Activated naive CD8-positive, alpha-beta T cell treated with anti-CD3 and anti-CD28 coated beads, Interleukin-2, amount 10 ng/mL, durations not matched to agents 7 days and 5 days (primary cell): ENCODE measurements around the gene YLPM1. TPM values are rescaled to one million over a fixed set of nuclear protein-coding genes. Genes with fewer than 3 reads are reported as not detected.

Experiments used
- ATAC-seq: fragments of 150-1000 bp; cut with Tn5 transposase; one replicate; pipeline ENCODE4 v1.10.0; 2021; ENCODE audit warnings: low read depth, moderate library complexity
- POLR2A ChIA-PET: fragments of 350-600 bp; sonication (Branson Sonifier 250); formaldehyde crosslinking; loops from one replicate; lab custom pipeline; 2021; ENCODE audit warnings: antibody characterized with exemption; lab: Charles Lee
- DNase-seq: peaks from one replicate; pipeline ENCODE4 v3.0.0; 2021
- H3K27ac Mint-ChIP-seq: one replicate; pipeline ENCODE4 v1.8.0; 2022; ENCODE audit warnings: mild to moderate bottlenecking, mixed read lengths
- H3K27me3 Mint-ChIP-seq: one replicate; pipeline ENCODE4 v1.8.0; 2022; ENCODE audit warnings: mild to moderate bottlenecking, moderate library complexity, mixed read lengths
- H3K36me3 Mint-ChIP-seq: one replicate; pipeline ENCODE4 v1.8.0; 2021; ENCODE audit warnings: mild to moderate bottlenecking, mixed read lengths
- H3K4me1 Mint-ChIP-seq: one replicate; pipeline ENCODE4 v1.8.0; 2021; ENCODE audit warnings: mixed read lengths
- H3K4me3 Mint-ChIP-seq: one replicate; pipeline ENCODE4 v1.8.0; 2022; ENCODE audit warnings: mild to moderate bottlenecking, moderate library complexity, mixed read lengths
- H3K9me3 Mint-ChIP-seq: one replicate; pipeline ENCODE4 v1.8.0; 2021; ENCODE audit warnings: mixed read lengths
- total RNA-seq, 2 experiments: library from RNA; stranded (reverse); gene quantifications; one replicate each; pipeline ENCODE4 v1.2.3, GENCODE V29; 2021

The YLPM1 gene
- total RNA-seq, 2 experiments from 2014 or later, result 71.7 to 74.4 TPM

- Mint-ChIP-seq H3K4me3 (no peak overlapping the region), H3K27me3 (no peaks in the 10 kb centered on the region), H3K9me3 (no peaks in the 10 kb centered on the region), H3K36me3 (no peaks in the 10 kb centered on the region), H3K4me1 (peaks cover 14% of the 10 kb centered on the region), H3K27ac (no peak overlapping the region)
- POLR2A ChIA-PET, result interaction anchor here (0.7 to 1.1 kb wide), 2 partner anchors 50 to 66 kb away, joined by 3 to 5 read pairs; no protein-coding TSS in a partner anchor
- DNase-seq, result no peak
- ATAC-seq, result no peak
Measured at GRCh38 chr14:74856366-74856765, 93.2 kb downstream of the YLPM1 start.

GRCh38 chr14:74858022-74858421, 94.9 kb downstream of the YLPM1 start:
- Mint-ChIP-seq H3K36me3 (no peaks in the 10 kb centered on the region), H3K27me3 (no peaks in the 10 kb centered on the region), H3K4me1 (peaks cover 8% of the 10 kb centered on the region), H3K27ac (no peak overlapping the region), H3K4me3 (no peak overlapping the region), H3K9me3 (no peaks in the 10 kb centered on the region)
- POLR2A ChIA-PET, result no interaction called here
- ATAC-seq (no peak), DNase-seq (no peak)

- Mint-ChIP-seq H3K4me3 (no peak overlapping the region), H3K27ac (no peak overlapping the region), H3K9me3 (no peaks in the 10 kb centered on the region)
Measured at GRCh38 chr14:74859757-74860552, 96.8 kb downstream of the YLPM1 start.

GRCh38 chr14:74860899-74861733, 98.0 kb downstream of the YLPM1 start:
- ATAC-seq (peak; percentile 82), DNase-seq (peak; percentile 93)
- H3K9me3 Mint-ChIP-seq, result no peaks in the 10 kb centered on the region
- no peak overlapping the region for H3K4me3 Mint-ChIP-seq
- H3K36me3 Mint-ChIP-seq, result no peaks in the 10 kb centered on the region
- peaks cover 2% of the 10 kb centered on the region for H3K4me1 Mint-ChIP-seq
- no peak overlapping the region for H3K27ac Mint-ChIP-seq
- H3K27me3 Mint-ChIP-seq, result no peaks in the 10 kb centered on the region
- POLR2A ChIA-PET, result interaction anchor here (0.6 to 6.3 kb wide), 8 partner anchors 8 to 441 kb away, joined by 3 to 51 read pairs (median 4); partner anchors contain the start of gene PROX2

More at GRCh38 chr14:74859757-74860552, 96.8 kb downstream of the YLPM1 start:
- Mint-ChIP-seq H3K27me3 (no peaks in the 10 kb centered on the region), H3K36me3 (no peaks in the 10 kb centered on the region), H3K4me1 (peaks cover 2% of the 10 kb centered on the region)
- POLR2A ChIA-PET, result interaction anchor here (1.3 to 6.3 kb wide), 3 partner anchors 16 to 46 kb away, joined by 5 to 51 read pairs (median 13); partner anchors contain the start of gene PROX2
- no peak for DNase-seq
- ATAC-seq, result no peak

GRCh38 chr14:74861734-74862090, 98.6 kb downstream of the YLPM1 start:
- Mint-ChIP-seq H3K4me1 (peaks cover 8% of the 10 kb centered on the region), H3K4me3 (no peak overlapping the region), H3K27me3 (no peaks in the 10 kb centered on the region), H3K9me3 (no peaks in the 10 kb centered on the region), H3K27ac (no peak overlapping the region), H3K36me3 (no peaks in the 10 kb centered on the region)
- DNase-seq, result no peak
- POLR2A ChIA-PET, result interaction anchor here (0.9 to 6.3 kb wide), 9 partner anchors 8 to 227 kb away, joined by 3 to 51 read pairs (median 4); partner anchors contain the start of gene PROX2
- ATAC-seq, result no peak

GRCh38 chr14:74863274-74863673, 100.2 kb downstream of the YLPM1 start:
- H3K4me1 Mint-ChIP-seq, result peaks cover 19% of the 10 kb centered on the region

GRCh38 chr14:74864198-74864597, 101.1 kb downstream of the YLPM1 start:
- POLR2A ChIA-PET, result interaction anchor here (6.3 kb wide), 1 partner anchor 42 kb away, joined by 51 read pairs; no protein-coding TSS in a partner anchor
- no peaks in the 10 kb centered on the region for H3K36me3 Mint-ChIP-seq
- DNase-seq (no peak), ATAC-seq (no peak)
- no peak overlapping the region for H3K4me3 Mint-ChIP-seq
- H3K4me1 Mint-ChIP-seq, result peaks cover 21% of the 10 kb centered on the region
- H3K9me3 Mint-ChIP-seq, result no peaks in the 10 kb centered on the region
- H3K27ac Mint-ChIP-seq, result no peak overlapping the region
- H3K27me3 Mint-ChIP-seq, result no peaks in the 10 kb centered on the region

More at GRCh38 chr14:74863274-74863673, 100.2 kb downstream of the YLPM1 start:
- Mint-ChIP-seq H3K4me3 (no peak overlapping the region), H3K27me3 (no peaks in the 10 kb centered on the region), H3K27ac (peak overlapping the region; percentile 60), H3K36me3 (no peaks in the 10 kb centered on the region), H3K9me3 (no peaks in the 10 kb centered on the region)
- POLR2A ChIA-PET, result interaction anchor here (0.8 to 6.3 kb wide), 5 partner anchors 10 to 45 kb away, joined by 3 to 51 read pairs (median 4); no protein-coding TSS in a partner anchor
- DNase-seq (no peak), ATAC-seq (no peak)

GRCh38 chr14:74865156-74865555, 102.0 kb downstream of the YLPM1 start:
- DNase-seq, result no peak
- Mint-ChIP-seq H3K9me3 (no peaks in the 10 kb centered on the region), H3K36me3 (no peaks in the 10 kb centered on the region), H3K4me3 (no peak overlapping the region), H3K27me3 (no peaks in the 10 kb centered on the region), H3K4me1 (peaks cover 21% of the 10 kb centered on the region), H3K27ac (no peak overlapping the region)
- no peak for ATAC-seq
- POLR2A ChIA-PET, result interaction anchor here (6.3 kb wide), 1 partner anchor 41 kb away, joined by 51 read pairs; no protein-coding TSS in a partner anchor

- POLR2A ChIA-PET, result interaction anchor here (0.8 to 3.2 kb wide), 7 partner anchors 9 to 260 kb away, joined by 3 to 52 read pairs (median 4); partner anchors contain the start of genes DLST, NEK9 and PROX2
- Mint-ChIP-seq H3K4me3 (peak overlapping the region; percentile 39), H3K9me3 (no peaks in the 10 kb centered on the region), H3K4me1 (peaks cover 21% of the 10 kb centered on the region), H3K27me3 (no peaks in the 10 kb centered on the region), H3K27ac (peak overlapping the region; percentile 85), H3K36me3 (no peaks in the 10 kb centered on the region)
- ATAC-seq (no peak), DNase-seq (no peak)
Measured at GRCh38 chr14:74866708-74867389, 103.7 kb downstream of the YLPM1 start.

GRCh38 chr14:74867673-74868072, 104.6 kb downstream of the YLPM1 start:
- peak; percentile 96 for ATAC-seq
- Mint-ChIP-seq H3K4me1 (peaks cover 21% of the 10 kb centered on the region), H3K27ac (peak overlapping the region; percentile 85), H3K4me3 (peak overlapping the region; percentile 39), H3K9me3 (no peaks in the 10 kb centered on the region), H3K27me3 (no peaks in the 10 kb centered on the region), H3K36me3 (no peaks in the 10 kb centered on the region)
- DNase-seq, result peak; percentile 69
- POLR2A ChIA-PET, result interaction anchor here (0.5 to 3.2 kb wide), 12 partner anchors 9 to 259 kb away, joined by 3 to 52 read pairs (median 4); partner anchors contain the start of genes DLST, NEK9 and PROX2

GRCh38 chr14:74868739-74869138, 105.6 kb downstream of the YLPM1 start:
- Mint-ChIP-seq H3K4me1 (peaks cover 21% of the 10 kb centered on the region), H3K36me3 (no peaks in the 10 kb centered on the region), H3K27ac (no peak overlapping the region), H3K27me3 (no peaks in the 10 kb centered on the region), H3K4me3 (no peak overlapping the region), H3K9me3 (no peaks in the 10 kb centered on the region)
- POLR2A ChIA-PET, result interaction anchor here (0.9 to 3.2 kb wide), 3 partner anchors 13 to 48 kb away, joined by 4 to 52 read pairs (median 4); partner anchors contain the start of gene DLST
- DNase-seq (no peak), ATAC-seq (no peak)

GRCh38 chr14:74871819-74872218, 108.7 kb downstream of the YLPM1 start:
- ATAC-seq, result no peak
- no peaks in the 10 kb centered on the region for H3K36me3 Mint-ChIP-seq
- H3K4me3 Mint-ChIP-seq, result no peak overlapping the region
- POLR2A ChIA-PET, result interaction anchor here (2.9 kb wide), 1 partner anchor 10 kb away, joined by 18 read pairs; the partner anchor contains the start of gene DLST
- no peak overlapping the region for H3K27ac Mint-ChIP-seq
- H3K4me1 Mint-ChIP-seq, result peaks cover 29% of the 10 kb centered on the region
- no peak for DNase-seq
- H3K27me3 Mint-ChIP-seq, result no peaks in the 10 kb centered on the region
- no peaks in the 10 kb centered on the region for H3K9me3 Mint-ChIP-seq
